Gastrocnemius medialis (tissue), 4 donors: Measurements from ENCODE around the gene AKAP6.

Source experiments
- POLR2A ChIP-seq, 2 donors: fragments of 450-650 bp; IDR thresholded peaks; one replicate each; pipeline ENCODE4 v1.6.1; 2017; ENCODE audit warnings: antibody characterized with exemption in 2 of 2, mild to moderate bottlenecking in 2 of 2, moderate library complexity in 2 of 2
- TF ChIP-seq, protein P1 (sequence below), 5 experiments: fragments of 450-650 bp in 3 of 5; fragments of 200-600 bp in 2 of 5; sonication (generic) in 2 of 5; IDR thresholded peaks in 4 of 5; conservative IDR thresholded peaks in 1 of 5; 1 replicate in 4 of 5; 2 replicates in 1 of 5; pipeline ENCODE4 v1.5.1; 2016 to 2019; ENCODE audit warnings: antibody characterized with exemption in 5 of 5, mild to moderate bottlenecking in 3 of 5, moderate library complexity in 3 of 5

DNA sequence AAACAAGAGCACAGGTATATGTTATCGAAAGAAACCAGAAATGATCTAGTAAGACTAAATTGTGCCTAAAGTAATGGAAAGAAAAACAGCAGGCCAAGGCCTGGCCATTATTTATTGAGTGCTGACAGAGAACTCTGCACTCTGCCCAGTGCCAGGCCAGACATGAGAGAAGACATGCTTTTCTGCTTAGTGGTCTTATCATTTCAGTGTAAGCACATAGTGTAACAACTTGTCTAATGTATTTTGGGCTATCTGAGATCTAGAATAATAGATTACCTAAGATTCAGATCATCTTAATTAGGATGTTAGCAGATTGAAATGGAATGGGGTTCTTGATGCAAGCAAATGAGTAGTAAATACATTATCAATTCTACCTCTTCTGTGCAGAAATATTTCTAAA is 278.3 kb downstream of the AKAP6 start:
- TF ChIP-seq POLR2A (IDR thresholded peaks at IDR 0.05): no peak
- TF ChIP-seq, protein P1, sequence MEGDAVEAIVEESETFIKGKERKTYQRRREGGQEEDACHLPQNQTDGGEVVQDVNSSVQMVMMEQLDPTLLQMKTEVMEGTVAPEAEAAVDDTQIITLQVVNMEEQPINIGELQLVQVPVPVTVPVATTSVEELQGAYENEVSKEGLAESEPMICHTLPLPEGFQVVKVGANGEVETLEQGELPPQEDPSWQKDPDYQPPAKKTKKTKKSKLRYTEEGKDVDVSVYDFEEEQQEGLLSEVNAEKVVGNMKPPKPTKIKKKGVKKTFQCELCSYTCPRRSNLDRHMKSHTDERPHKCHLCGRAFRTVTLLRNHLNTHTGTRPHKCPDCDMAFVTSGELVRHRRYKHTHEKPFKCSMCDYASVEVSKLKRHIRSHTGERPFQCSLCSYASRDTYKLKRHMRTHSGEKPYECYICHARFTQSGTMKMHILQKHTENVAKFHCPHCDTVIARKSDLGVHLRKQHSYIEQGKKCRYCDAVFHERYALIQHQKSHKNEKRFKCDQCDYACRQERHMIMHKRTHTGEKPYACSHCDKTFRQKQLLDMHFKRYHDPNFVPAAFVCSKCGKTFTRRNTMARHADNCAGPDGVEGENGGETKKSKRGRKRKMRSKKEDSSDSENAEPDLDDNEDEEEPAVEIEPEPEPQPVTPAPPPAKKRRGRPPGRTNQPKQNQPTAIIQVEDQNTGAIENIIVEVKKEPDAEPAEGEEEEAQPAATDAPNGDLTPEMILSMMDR (IDR thresholded peaks at IDR 0.05 in 4 of 5, conservative IDR thresholded peaks at IDR 0.05 in 1 of 5): no peak
